Activated naive CD4-positive, alpha-beta T cell treated with anti-CD3 and anti-CD28 coated beads, Interleukin-2, amount 10 ng/mL, durations not matched to agents 7 days and 5 days (primary cell): ENCODE results near the gene MKLN1.
"Not testable (repeated sequence)": the region's sequence is repeated elsewhere in the genome, so short reads cannot be mapped to it uniquely, and the experiment has no call there.

Source experiments
- CTCF ChIA-PET: fragments of 350-600 bp; sonication (Branson Sonifier 250); formaldehyde crosslinking; loops from one replicate; lab custom pipeline; 2021; ENCODE audit warnings: antibody characterized with exemption; lab: Charles Lee
- DNase-seq: peaks from one replicate; pipeline ENCODE4 v3.0.0-alpha.2; 2020
- H3K27ac Mint-ChIP-seq: one replicate; pipeline ENCODE4 v1.8.0; 2021; ENCODE audit warnings: mild to moderate bottlenecking, moderate library complexity, mixed read lengths
- H3K27me3 Mint-ChIP-seq: one replicate; pipeline ENCODE4 v1.8.0; 2021; ENCODE audit warnings: mild to moderate bottlenecking, mixed read lengths
- H3K36me3 Mint-ChIP-seq: one replicate; pipeline ENCODE4 v1.8.0; 2021; ENCODE audit warnings: mixed read lengths
- H3K4me1 Mint-ChIP-seq: one replicate; pipeline ENCODE4 v1.8.0; 2021; ENCODE audit warnings: mixed read lengths
- H3K4me3 Mint-ChIP-seq: one replicate; pipeline ENCODE4 v1.8.0; 2021; ENCODE audit warnings: mild to moderate bottlenecking, moderate library complexity, mixed read lengths
- H3K9me3 Mint-ChIP-seq: one replicate; pipeline ENCODE4 v1.8.0; 2021; ENCODE audit warnings: mixed read lengths

The MKLN1 gene

DNA sequence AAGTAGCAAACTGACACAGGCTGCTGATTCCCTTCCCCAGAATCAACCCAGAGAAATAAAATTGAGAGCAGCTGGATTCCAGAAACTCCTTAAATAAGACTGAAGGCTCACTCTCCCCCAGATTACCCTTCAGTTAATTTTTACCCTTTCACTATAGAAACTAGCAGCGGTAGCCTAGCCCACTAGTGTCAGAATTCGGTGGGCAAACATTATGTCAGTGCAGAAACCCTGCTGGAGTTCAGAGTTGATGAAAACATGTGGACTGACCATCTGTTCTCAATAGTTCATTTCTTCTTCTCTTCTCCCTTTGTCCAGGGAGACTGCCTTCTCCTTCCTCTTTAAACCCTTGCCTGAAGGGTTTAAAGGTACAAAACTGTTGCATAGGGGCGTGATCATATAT is 128.7 kb downstream of the MKLN1 start:
- no peak overlapping the region for H3K4me3 Mint-ChIP-seq
- H3K27ac Mint-ChIP-seq = no peak overlapping the region
- H3K27me3 Mint-ChIP-seq = no peaks in the 10 kb centered on the region
- peaks cover 23% of the 10 kb centered on the region for H3K36me3 Mint-ChIP-seq
- CTCF ChIA-PET = no interaction called here
- H3K9me3 Mint-ChIP-seq = no peaks in the 10 kb centered on the region
- no peak for DNase-seq
- no peaks in the 10 kb centered on the region for H3K4me1 Mint-ChIP-seq

- CTCF ChIA-PET = no interaction called here
- H3K36me3 Mint-ChIP-seq = peaks cover 21% of the 10 kb centered on the region
- no peaks in the 10 kb centered on the region for H3K9me3 Mint-ChIP-seq
- H3K27ac Mint-ChIP-seq = no peak overlapping the region
- H3K4me3 Mint-ChIP-seq = no peak overlapping the region
- H3K4me1 Mint-ChIP-seq = no peaks in the 10 kb centered on the region
- no peak for DNase-seq
- no peaks in the 10 kb centered on the region for H3K27me3 Mint-ChIP-seq
Observed at GRCh38 chr7:131459256-131459655, 131.6 kb downstream of the MKLN1 start.

- H3K36me3 Mint-ChIP-seq = peaks cover 11% of the 10 kb centered on the region
Observed at GRCh38 chr7:131462059-131462458, 134.4 kb downstream of the MKLN1 start.

GRCh38 chr7:131462715-131463114 is 135.0 kb downstream of the MKLN1 start:
- H3K9me3 Mint-ChIP-seq, DNase-seq, CTCF ChIA-PET, H3K4me1 Mint-ChIP-seq, H3K27ac Mint-ChIP-seq, H3K27me3 Mint-ChIP-seq, H3K4me3 Mint-ChIP-seq: not testable (repeated sequence)
- H3K36me3 Mint-ChIP-seq = peaks cover 13% of the 10 kb centered on the region

More at GRCh38 chr7:131462059-131462458, 134.4 kb downstream of the MKLN1 start:
- Mint-ChIP-seq H3K4me1 (no peaks in the 10 kb centered on the region), H3K4me3 (no peak overlapping the region), H3K9me3 (no peaks in the 10 kb centered on the region), H3K27me3 (no peaks in the 10 kb centered on the region), H3K27ac (no peak overlapping the region)
- DNase-seq = no peak
- CTCF ChIA-PET = no interaction called here

DNA sequence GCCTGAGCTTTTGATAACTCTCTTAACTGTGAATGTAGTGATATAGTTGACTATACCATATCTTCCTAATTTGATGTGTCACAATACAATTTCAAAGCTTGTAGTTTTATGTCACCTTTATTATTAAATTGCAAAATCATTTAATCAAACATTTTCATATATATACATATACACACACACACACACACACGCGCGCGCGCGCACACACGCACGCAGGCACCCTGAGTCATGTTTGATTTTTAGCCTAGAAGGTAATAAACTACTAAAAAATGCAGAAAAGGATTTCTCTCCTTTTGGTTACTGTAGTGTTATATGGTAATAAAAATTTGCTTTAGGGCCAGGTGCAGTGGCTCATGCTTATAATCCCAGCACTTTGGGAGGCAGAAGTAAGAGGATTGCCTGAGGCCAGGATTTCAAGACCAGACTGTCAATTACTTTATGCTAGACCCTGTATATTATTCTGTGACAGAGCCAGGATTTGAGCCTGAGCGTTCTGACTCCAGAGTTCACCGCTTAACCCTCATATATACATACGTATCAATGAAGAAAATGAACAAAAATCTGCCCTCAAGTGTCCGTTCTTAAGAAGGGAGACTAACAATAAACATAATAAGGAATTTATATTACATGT is 139.2 kb downstream of the MKLN1 start:
- Mint-ChIP-seq H3K27ac (no peak overlapping the region), H3K4me3 (no peak overlapping the region), H3K36me3 (peaks cover 27% of the 10 kb centered on the region), H3K9me3 (no peaks in the 10 kb centered on the region), H3K4me1 (no peaks in the 10 kb centered on the region), H3K27me3 (no peaks in the 10 kb centered on the region)
- CTCF ChIA-PET = interaction anchor here (1.5 kb wide), 1 partner anchor 48 kb away, joined by 3 read pairs; no protein-coding TSS in a partner anchor
- DNase-seq = no peak

DNA sequence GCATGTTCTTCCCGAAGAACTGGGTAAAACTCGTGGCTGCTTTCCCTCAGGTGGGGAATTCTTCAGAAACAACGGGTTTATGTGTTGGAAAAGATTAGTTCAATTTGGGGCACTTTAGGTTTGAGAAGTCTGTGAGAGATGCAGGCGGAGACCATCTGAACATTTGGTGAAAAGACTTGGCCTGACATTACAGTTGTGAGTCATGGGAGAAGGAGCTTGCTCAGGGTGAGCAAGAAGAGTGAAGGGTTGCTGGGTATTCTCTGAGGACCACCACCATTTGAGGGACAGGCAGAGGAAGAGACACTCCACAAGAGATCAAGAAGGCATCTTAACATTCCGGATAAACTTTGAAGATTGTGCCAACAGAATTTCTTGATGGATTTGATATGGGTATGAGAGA is 140.1 kb downstream of the MKLN1 start:
- H3K4me1 Mint-ChIP-seq = no peaks in the 10 kb centered on the region
- DNase-seq = no peak
- no peaks in the 10 kb centered on the region for H3K27me3 Mint-ChIP-seq
- H3K4me3 Mint-ChIP-seq = no peak overlapping the region
- H3K36me3 Mint-ChIP-seq = peaks cover 29% of the 10 kb centered on the region
- H3K9me3 Mint-ChIP-seq = no peaks in the 10 kb centered on the region
- no peak overlapping the region for H3K27ac Mint-ChIP-seq
- CTCF ChIA-PET = no interaction called here

DNA sequence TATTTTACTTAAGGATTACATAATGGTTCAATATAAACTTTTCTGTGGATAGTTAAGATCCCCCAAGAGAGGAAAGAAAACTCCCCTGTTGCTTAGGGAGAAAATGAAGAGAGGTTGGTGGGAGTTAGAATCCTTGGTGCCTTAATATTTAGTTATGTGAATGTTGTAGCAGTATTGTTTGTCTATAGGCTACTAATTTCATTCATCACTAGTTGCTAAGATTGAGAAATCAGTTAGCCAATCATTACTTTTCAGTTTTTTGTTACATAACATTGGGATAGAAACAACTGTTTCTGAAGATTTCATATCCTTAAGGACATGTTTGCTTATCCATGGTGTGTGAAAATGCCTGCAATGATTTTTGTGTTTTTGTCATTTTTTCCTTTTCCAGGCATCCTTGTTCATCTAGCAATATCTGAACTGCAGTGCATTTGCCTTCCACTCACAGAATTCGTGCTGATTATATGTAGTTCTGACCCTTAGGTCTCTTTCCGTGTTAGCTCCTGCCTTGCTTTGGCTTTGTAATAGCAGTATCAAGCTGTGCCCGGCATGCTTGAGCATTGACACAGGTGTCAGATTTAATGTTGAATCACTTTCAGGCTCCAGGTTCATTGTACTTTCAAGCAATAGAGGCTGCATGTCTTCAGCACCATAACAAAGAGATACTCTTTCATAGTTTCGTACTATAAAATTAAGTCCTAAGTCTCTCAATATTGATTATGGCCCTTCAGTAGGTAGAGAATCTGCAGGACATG is 143.8 kb downstream of the MKLN1 start:
- peaks cover 33% of the 10 kb centered on the region for H3K36me3 Mint-ChIP-seq
- peak overlapping the region; percentile 17 for H3K27ac Mint-ChIP-seq
- H3K9me3 Mint-ChIP-seq = no peaks in the 10 kb centered on the region
- no peaks in the 10 kb centered on the region for H3K27me3 Mint-ChIP-seq
- DNase-seq = no peak
- H3K4me3 Mint-ChIP-seq = no peak overlapping the region
- CTCF ChIA-PET = no interaction called here
- no peaks in the 10 kb centered on the region for H3K4me1 Mint-ChIP-seq

DNA sequence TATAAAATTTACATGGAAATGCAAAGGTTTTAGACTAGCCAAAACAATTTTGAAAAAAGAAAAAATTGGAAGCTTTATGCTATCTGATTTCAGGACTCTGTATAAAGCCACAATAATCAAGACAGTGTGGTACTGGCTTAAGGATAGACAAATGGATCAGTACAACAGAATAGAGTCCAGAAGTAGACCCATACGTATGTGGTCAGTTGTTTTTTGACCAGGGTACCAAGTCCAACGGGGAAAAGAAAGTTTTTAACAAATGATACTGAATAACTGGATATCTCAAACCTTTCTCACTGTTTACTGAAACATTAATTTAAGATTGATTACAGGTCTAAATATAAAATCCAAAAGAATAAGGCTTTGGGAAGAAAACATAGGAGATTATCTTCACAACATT is 149.1 kb downstream of the MKLN1 start:
- Mint-ChIP-seq H3K9me3 (no peaks in the 10 kb centered on the region), H3K27ac (no peak overlapping the region), H3K27me3 (no peaks in the 10 kb centered on the region), H3K36me3 (peaks cover 11% of the 10 kb centered on the region), H3K4me1 (no peaks in the 10 kb centered on the region), H3K4me3 (no peak overlapping the region)
- DNase-seq = no peak
- CTCF ChIA-PET = no interaction called here

DNA sequence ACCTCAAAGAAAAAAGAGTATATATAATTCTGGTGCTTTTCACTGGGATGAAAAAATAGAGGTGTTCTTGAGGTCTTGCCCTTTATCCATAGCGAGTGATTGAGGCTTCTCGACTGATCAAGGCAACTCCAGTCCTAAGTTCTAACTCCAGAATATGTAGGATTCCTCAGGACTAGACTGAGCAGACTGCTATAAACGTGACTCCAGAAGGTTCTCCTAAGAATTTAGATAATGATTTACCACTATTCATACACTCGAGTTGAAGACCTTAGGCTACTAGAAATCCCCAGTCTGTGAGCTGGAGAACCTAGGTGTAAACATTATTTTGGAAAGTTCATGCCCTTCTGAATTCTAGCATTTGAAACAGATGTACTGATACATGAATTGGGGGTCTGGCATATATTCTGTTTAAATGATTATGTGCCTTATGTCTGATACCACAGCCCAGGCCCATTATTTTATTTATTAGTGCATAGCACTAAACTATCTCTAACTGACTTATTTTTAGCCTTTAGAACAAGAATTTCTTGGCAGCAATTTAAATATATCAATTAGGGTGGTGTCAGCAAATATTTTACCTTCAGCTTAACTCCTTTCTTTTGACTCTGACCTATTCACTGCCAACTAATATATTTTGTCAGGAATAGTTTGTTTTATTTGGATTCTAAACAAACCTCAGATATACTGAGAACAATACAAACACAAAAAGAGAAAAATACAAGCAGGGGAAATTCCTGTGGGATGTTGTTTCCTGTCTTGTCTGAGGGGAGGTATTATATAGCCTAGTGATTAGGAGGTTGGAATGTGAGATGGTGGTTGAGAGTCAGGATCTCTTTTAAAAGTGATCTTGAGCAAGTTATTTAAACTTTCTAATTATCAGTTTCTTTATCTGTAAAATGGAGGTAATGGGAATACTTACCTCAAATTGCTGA is 153.0 kb downstream of the MKLN1 start:
- no peaks in the 10 kb centered on the region for H3K27me3 Mint-ChIP-seq

DNA sequence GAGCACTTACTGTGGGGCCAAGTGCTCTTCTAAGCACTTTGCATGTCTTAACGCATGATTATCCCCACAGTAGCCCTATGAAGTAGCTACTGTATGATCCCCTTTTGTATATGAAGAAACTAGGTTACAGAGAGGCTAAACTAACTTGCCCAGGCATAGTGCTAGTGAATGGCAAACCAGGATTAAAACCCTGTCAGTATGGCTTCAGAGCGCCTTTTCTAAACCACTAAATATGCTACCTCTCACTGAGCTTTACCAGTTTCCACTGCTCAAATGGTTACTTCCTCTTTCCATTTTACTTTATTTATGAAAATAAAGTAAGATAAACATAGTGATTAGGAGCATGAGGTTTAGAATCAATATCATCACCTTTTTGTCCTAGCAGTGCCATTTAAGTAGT is 155.1 kb downstream of the MKLN1 start:
- Mint-ChIP-seq H3K36me3 (peaks cover 15% of the 10 kb centered on the region), H3K4me1 (no peaks in the 10 kb centered on the region), H3K27me3 (no peaks in the 10 kb centered on the region), H3K27ac (no peak overlapping the region), H3K4me3 (no peak overlapping the region), H3K9me3 (no peaks in the 10 kb centered on the region)
- no peak for DNase-seq
- CTCF ChIA-PET = no interaction called here

More for the DNA sequence above, 153.0 kb downstream of the MKLN1 start:
- H3K4me1 Mint-ChIP-seq = no peaks in the 10 kb centered on the region
- H3K4me3 Mint-ChIP-seq = no peak overlapping the region
- H3K9me3 Mint-ChIP-seq = no peaks in the 10 kb centered on the region
- no peak for DNase-seq
- H3K36me3 Mint-ChIP-seq = peaks cover 7% of the 10 kb centered on the region
- CTCF ChIA-PET = no interaction called here
- H3K27ac Mint-ChIP-seq = no peak overlapping the region

GRCh38 chr7:131483586-131483985 is 155.9 kb downstream of the MKLN1 start:
- CTCF ChIA-PET = no interaction called here
- Mint-ChIP-seq H3K27me3 (no peaks in the 10 kb centered on the region), H3K9me3 (no peaks in the 10 kb centered on the region), H3K27ac (no peak overlapping the region), H3K4me1 (no peaks in the 10 kb centered on the region), H3K4me3 (no peak overlapping the region), H3K36me3 (peaks cover 15% of the 10 kb centered on the region)
- DNase-seq = no peak

DNA sequence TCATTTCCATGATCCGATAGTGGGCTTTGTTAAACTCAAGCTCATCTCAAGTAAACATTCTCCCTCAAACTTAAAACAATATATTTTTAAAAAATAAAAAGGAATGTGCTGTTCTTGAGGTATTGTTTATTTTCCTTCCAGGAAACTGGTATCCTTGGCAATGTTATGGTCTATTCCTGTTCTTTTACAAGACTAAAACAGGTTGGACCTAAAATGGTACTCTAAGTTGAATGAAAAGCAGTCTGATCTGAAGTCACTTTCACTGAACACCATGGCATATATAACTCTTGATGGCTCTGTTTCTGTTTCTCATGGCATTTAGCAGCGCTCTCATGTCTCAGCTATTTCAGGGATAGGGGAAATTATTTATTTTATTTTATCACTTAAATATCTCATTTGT is 158.7 kb downstream of the MKLN1 start:
- Mint-ChIP-seq H3K27ac (no peak overlapping the region), H3K27me3 (no peaks in the 10 kb centered on the region), H3K9me3 (no peaks in the 10 kb centered on the region), H3K4me3 (no peak overlapping the region), H3K4me1 (no peaks in the 10 kb centered on the region), H3K36me3 (peaks cover 17% of the 10 kb centered on the region)
- no peak for DNase-seq
- CTCF ChIA-PET = no interaction called here

GRCh38 chr7:131487217-131487616 is 159.5 kb downstream of the MKLN1 start:
- Mint-ChIP-seq H3K4me1 (no peaks in the 10 kb centered on the region), H3K36me3 (peaks cover 17% of the 10 kb centered on the region), H3K4me3 (no peak overlapping the region), H3K27ac (no peak overlapping the region), H3K9me3 (no peaks in the 10 kb centered on the region), H3K27me3 (no peaks in the 10 kb centered on the region)
- no peak for DNase-seq
- CTCF ChIA-PET = no interaction called here

DNA sequence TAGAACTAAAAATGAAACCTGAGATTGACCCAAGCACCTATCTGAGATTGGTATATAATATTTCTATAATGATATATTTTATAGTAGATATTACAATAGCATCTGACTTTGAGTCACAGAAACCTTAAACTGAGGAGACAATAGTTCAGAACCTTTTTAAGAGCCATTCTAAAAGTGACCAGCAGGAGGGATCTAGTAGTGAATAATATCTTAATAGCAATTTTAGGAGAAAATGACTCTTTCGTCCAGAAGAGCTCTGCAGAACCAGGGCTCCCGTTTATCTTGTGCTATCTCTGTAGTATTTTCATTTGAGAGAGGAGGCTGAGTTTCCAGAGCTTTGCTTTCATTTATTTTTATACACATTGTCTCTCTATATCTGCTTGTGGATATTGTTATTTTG is 160.7 kb downstream of the MKLN1 start:
- Mint-ChIP-seq H3K4me1 (no peaks in the 10 kb centered on the region), H3K9me3 (no peaks in the 10 kb centered on the region), H3K4me3 (no peak overlapping the region), H3K36me3 (peaks cover 15% of the 10 kb centered on the region), H3K27me3 (no peaks in the 10 kb centered on the region), H3K27ac (no peak overlapping the region)
- no peak for DNase-seq
- CTCF ChIA-PET = interaction anchor here (0.7 kb wide), 1 partner anchor 1331 kb away, joined by 3 read pairs; no protein-coding TSS in a partner anchor
